GM19372 (cell line): ENCODE data around the gene NCEH1.
"Not testable (repeated sequence)": the region's sequence is repeated elsewhere in the genome, so short reads cannot be mapped to it uniquely, and the experiment has no call there.

Source experiments
- ATAC-seq: cut with Tn5 transposase; IDR thresholded peaks from one replicate; pipeline ENCODE4 v1.9.1; 2021; ENCODE audit warnings: mild to moderate bottlenecking, low read depth, moderate library complexity; ENCODE audit not compliant: unreplicated experiment

Gene NCEH1

GRCh38 chr3:172617013-172617706 lies 93.7 kb downstream of the NCEH1 start:
- no peak for ATAC-seq

GRCh38 chr3:172616031-172616461 lies 94.8 kb downstream of the NCEH1 start:
- ATAC-seq, result no peak

DNA sequence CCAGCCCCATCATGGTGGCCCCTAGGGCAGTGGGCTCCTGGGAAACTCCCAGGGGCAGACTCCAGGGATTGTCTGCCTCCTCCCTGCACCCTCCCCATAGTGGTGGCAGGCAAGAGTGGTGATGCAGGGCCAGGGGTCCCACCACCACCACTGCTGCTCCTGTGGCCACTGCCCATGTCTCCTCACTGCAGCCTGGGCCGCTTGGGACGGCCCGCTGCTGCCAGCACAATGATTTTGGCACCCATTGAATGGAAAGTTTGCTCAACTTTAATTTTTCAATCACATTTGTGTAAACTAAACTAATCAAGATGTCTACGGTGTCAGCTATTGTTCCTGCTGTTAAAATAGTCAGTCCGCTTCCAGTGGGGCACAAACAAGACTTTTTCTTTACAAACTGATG lies 95.6 kb downstream of the NCEH1 start:
- no peak for ATAC-seq

DNA sequence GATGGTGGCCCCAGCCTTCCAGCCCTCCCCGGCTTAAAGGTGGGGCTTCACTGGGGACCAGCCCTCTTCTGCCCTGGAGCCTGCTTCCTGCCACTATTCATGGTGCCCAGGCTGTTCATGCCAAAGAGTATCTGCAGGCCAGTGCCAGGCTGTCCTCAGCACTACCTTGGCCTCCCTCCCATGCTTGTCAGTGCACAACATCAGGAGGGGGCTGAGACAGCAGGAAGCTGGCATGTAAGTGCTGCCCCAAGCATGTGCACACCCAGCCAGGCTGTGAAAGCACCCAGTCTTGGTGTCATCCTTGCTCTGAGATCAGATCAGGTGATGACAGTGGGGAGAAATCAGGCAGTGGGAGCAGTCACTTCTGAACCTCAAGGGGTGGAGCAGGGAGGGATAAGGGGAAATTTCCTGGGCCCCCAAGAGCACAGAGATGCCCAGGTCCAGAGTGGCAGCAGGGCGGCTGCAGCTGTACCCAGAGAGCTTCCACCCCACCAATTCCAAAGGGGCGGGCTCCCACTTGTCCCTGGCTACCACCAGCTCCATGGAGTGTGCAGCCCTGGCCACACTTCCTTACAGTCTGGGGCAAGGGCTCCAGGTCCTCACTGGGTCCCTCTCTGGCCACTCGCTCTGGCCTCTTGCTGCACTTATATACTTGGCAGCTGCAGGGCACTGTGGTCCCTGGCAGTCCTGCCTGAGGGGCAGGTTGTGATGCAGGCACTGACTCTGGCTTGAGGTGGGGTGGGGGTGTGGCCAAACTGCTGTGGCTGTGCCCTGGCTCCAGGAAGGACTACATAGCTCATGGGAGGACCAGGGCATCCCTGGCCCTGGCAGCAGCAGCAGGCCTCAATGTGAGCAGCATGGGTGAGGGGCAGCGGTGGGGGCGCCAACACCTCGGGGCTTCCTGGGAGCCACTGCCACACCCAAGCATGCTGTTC lies 96.3 kb downstream of the NCEH1 start:
- no peak for ATAC-seq

GRCh38 chr3:172613845-172614244 lies 97.0 kb downstream of the NCEH1 start:
- no peak for ATAC-seq

GRCh38 chr3:172612871-172613678 lies 97.8 kb downstream of the NCEH1 start:
- ATAC-seq, result no peak

DNA sequence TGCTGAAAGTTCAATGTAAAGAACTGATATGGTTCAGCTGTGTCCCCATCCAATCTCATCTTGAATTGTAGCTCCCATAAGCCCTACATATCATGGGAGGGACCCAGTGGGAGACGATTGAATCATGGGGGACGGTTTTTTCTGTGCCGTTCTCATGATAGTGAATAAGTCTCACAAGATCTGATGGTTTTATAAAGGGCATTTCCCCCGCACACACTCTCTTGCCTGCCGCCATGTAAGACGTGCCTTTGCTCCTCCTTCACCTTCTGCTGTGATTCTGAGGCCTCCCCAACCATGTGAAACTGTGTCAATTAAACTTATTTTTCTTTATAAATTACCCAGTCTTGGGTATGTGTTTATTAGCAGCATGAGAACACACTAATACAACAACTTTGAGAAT lies 101.1 kb downstream of the NCEH1 start:
- no peak for ATAC-seq

DNA sequence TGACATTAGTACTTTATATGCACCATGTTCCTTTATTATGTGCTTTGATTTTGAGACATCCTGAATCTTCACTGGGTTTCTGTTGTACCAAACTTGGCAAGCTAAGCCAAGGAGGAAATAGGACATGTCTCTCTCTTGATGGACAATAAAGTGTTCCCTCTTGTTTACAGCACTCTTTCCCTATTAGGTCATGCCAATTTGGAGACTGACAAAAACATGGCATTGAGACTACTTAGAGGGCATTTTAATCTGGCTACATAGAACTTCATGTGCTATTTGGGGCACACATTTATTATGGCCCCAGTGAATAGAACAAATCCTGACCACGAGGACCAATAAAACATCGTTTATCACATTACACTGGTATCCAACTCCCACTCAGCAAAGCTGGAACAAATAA lies 102.3 kb downstream of the NCEH1 start:
- ATAC-seq, result no peak

DNA sequence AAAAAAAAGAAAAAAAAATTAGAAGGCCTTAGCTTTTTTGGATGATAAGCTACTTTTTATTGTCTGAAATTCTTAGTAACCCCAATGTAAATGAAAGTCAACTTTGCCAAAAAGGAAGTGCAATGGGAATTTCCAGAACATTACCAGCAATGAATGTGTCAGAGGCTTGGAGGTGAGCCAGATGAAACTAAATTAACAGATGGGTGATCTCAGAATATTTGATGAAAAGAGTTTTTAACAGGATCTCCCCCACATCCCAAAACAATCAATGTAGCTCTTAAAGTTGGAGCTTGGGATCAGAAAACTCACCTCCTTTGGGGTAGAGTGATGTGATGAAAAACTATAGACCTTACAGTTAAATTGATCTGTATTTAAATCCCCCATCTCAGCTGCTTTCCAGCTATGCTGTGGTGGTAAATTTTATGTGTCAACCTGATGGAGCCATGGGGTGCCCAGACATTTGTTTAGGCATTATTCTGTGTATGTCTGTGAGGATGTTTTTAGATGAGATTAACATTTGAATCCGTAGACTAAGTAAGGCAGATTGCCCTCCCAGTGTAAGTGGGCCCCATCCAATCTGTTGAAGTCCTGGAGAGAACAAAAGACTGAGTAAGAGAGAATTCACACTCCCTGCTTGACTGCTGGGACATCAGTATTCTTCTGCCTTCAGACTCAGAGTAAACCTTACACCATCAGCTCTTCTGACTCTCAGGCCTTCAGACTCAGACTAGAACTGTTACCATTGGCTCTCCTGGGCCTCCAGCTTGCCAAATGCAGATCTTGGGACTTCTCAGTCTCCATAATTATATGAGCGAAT lies 103.4 kb downstream of the NCEH1 start:
- ATAC-seq, result no peak

DNA sequence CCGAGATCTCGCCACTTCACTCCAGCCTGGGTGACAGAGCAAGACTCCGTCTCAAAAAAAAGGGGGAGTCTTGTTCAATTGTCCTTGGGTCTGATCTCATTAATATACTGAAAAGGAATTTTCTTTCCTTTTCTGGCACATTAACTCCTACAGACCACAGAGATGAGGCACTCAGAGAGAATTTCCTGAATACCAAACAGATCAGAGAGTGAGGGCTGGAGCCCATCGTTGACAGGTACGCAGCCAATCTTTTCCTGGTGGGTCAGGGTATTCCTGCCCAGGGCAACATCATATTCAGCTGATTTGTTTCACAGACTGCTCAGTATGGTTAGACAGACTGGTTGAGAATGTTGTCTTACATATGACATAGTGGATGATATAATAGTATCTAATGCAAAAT lies 104.8 kb downstream of the NCEH1 start:
- ATAC-seq, result no peak

DNA sequence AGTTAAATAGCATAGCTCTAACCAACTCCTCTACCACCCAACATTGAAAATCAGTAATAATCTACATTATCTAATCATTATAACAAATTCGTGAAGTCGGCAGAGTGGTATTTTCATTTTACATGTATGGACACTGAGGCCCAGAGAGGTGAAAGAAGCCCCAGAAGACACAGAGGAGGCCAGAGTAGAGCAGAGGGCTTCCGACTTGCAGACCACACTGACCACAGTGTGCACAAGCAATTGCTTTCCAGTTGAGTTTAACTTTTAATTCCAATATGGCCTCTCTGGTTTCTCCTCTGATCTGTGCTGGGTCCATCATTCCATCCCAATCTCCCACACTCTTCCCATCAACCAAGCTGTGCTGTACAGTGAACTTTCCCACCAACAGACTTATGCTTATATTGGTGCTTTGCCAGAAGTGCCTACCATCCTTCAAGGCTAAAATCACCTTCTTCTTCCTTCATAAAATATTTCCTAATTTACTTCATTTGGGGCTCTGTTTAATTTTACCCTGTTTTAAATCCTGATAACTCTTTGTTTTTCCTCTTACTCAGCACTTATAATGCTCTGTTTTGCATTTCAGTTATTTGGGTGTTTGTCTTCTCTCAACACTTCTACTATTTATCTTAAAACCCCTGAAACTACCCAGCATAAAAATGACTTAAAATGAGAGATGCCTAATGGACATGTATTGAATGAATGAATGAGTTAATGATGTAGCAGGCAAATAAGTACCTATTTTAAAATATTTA lies 105.8 kb downstream of the NCEH1 start:
- no peak for ATAC-seq

GRCh38 chr3:172601066-172601832 lies 109.6 kb downstream of the NCEH1 start:
- no peak for ATAC-seq

DNA sequence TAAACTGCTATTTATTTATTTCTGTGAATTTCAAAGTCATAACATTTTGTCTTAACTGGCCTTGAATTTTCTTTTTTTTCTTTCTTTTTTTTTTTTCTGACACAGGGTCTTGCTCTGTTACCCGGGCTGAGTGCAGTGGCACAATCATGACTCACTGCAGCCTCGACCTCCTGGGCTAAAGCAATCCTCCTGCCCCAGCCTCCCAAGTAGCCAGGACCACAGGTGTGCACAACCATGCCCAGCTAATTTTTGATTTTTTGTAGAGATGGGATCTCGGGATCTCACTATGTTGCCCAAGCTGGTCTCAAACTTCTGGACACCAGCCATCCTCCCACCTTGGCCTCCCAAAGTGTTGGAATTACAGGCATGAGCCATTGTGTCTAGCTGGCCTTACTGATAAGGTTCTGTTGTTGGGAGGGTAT lies 110.2 kb downstream of the NCEH1 start:
- ATAC-seq, result no peak

GRCh38 chr3:172598904-172599303 lies 112.0 kb downstream of the NCEH1 start:
- ATAC-seq, result no peak

- ATAC-seq, result no peak
These were observed 114.5 kb downstream of the NCEH1 start for GRCh38 chr3:172596394-172596706.

DNA sequence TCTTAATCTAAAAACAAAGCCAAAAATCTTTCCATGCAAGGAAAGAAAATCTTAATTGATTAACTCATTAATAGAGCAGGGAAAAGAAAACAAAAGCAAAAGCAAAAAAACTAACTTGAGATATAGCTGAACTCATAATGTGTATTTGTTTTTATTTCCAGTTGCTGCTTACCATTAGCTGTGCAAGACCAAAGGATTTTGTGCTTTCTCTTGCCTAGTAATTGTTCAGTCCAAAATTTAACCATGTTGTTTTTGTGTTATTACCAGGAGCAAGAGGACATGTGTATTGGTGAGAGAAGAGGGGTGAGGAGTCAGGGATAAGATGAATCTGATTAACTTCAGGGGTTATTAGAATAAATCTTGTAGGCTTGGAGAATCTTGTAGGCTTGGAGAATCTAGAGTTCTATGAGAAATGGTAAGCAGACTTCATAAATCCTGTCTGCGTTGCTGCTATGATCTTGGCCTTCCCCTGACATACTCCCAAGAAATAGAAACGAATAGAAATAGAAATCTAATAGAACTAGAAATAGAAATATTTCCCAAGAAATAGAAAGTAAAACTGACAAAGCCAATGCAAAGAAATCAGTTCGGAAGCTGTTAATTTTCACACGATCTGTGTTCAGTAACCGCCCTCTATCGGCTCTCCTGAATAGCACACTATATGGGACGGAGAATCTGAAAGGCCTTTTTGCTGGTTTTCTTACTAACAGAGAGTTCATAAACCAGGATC lies 115.0 kb downstream of the NCEH1 start:
- peak; percentile 37 for ATAC-seq

DNA sequence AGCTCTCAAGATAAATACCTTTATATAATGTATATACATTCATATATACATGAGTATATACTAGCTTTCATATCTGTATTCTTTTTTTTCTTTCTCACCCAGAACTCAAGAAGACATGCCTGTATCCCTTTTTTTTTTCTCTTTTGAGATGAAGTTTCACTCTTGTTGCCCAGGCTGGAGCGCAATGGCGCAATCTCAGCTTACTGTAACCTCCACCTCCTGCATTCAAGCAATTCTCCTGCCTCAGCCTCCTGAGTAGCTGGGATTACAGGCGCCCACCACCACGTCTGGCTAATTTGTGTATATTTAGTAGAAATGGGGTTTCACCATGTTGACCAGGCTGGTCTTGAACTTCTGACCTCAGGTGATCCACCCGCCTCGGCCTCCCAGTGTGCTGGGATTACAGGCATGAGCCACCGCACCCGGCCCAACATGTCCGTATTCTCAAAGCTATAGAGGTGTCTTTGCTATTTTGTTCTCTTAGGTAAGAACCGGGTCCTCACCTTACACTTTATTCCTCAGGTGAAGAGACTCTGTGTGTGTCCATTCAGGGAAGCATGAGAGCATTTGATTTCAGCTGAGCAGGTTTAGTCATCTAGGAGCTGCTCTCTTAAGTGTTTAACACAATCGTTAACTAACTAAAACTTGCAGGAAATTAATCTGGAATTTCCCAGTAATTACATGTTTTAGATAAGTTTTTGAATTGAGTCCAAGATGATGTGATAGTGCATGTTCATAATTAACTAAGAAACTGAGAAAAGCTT lies 115.8 kb downstream of the NCEH1 start:
- ATAC-seq, result not testable (repeated sequence)
